GM19397 (cell line): ENCODE measurements around the gene FAM13A.

Experiments used
- ATAC-seq: cut with Tn5 transposase; IDR thresholded peaks from one replicate; pipeline ENCODE4 v1.9.1; 2021; ENCODE audit warnings: mild to moderate bottlenecking, moderate library complexity; ENCODE audit not compliant: unreplicated experiment

The FAM13A gene

GRCh38 chr4:88792821-88793220, 264.2 kb downstream of the FAM13A start:
- ATAC-seq: no peak

DNA sequence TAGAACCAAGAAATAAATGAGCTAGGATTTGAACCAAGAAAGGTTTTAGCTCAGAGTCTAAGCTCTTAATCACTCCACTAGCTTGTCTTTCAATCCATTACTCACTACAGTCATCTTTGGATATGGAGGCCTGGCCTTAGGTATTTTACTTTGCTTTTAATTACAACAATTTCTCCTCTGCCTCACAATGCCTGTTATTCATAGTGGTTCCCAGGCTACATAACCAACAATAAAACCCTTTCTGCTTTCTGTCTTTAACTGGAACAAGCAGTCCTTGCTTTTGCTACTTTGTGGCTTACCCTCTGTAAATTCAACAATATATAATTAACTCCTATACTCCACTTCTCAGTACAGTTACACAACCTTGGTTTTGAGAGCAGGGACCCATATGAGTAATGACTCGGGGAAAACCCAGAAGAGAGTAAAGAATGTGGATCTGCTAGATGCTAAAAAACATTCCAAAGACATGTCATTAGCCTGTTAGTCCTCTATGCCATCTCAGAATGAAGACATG, 264.7 kb downstream of the FAM13A start:
- no peak for ATAC-seq

- ATAC-seq: no peak
Observed at GRCh38 chr4:88791274-88791673, 265.7 kb downstream of the FAM13A start.

DNA sequence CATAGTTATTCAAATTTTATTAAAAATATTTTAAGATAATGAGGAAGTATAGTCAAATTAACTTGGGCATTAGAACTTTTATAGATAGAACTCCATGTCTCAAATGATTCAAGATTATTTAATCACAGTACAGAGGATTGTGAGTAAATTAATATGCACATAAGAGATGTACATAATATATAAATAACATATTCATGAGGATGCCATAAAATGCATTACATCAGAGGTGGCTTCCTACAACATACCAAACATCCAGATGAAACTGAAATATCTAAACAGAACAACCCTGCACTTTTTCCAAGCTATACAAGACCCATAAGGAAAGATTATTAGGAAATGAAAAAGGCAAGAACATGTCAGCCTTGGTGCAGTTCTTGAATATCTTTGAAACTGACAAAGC, 268.1 kb downstream of the FAM13A start:
- no peak for ATAC-seq

DNA sequence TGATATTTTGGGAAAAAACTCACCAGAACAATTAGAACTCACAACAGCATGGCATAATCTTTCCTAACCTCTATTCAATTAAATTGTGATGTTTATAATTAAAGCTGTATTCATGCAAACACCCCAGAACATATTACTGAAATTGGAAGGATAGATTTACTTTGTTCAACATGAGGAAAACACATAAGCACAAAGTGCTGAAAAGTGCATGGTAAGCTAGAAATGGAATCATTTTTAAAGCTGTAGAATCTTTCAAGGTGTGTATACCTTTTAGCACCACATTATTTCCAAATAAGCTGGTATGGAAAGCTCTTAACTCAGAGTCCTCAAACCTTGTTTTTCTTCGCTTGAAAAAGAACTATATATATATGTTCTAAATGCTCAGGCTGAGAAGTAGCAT, 268.6 kb downstream of the FAM13A start:
- ATAC-seq: no peak

DNA sequence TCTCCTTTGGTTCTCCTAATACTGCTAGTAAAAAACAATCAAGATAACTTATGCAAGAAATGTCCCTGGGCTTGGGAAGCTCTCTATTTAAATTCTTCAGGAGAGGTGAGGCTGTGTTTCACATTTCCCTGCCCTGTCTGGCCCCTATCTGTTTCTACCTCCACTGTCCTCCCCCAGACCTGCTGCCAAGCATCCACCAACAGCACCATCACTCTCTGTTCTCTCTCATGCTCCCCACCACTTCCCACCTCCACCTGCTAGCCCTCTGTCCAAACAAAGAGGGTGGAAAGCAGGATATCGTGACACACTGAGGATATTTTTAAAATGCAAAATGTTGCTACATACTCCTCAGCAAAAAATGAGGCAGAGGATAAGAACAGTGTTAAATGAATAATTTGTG, 271.0 kb downstream of the FAM13A start:
- ATAC-seq: no peak

DNA sequence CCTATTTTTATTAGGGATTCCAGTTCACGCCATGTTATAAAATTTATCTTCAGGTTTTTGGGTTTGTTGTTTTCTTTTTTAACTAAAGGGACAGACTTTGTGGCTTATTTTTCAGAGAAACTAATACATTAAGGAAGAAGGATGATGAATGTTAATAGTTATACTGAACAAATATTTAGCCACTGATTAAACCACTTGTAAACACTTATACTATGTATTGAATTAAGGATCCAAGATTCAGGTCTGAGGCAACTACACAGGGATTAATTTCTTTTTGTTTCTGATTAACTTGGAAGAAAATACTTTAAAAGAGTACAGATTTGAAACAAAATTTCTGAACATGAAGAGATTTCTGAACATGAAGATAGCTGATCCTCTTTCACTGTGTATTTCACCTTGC, 276.6 kb downstream of the FAM13A start:
- ATAC-seq: no peak

- ATAC-seq: no peak
Observed at GRCh38 chr4:88779431-88779830, 277.6 kb downstream of the FAM13A start.

GRCh38 chr4:88775529-88775928, 281.5 kb downstream of the FAM13A start:
- ATAC-seq: no peak

DNA sequence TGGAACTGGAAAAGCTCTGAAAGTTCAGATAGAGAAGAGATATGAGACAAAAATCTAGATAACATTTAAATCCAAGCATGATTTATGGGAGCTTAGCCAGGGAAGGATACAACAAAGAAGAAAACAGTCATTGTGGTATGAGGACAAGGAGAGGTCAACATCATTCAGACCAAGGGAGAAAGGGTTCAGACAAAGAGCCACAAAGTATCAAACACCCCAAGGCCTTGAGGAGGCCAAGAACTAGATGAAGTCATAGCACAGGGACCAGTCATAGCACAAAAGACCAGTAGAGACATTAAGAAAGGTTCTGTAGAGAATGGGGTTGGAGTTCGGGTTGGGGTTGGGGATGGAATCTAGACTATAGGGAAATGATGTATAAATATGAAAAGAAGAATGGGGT, 282.0 kb downstream of the FAM13A start:
- no peak for ATAC-seq

GRCh38 chr4:88771883-88772450, 285.0 kb downstream of the FAM13A start:
- ATAC-seq: no peak

- no peak for ATAC-seq
Observed at GRCh38 chr4:88765729-88766128, 291.3 kb downstream of the FAM13A start.

GRCh38 chr4:88763075-88763474, 293.9 kb downstream of the FAM13A start:
- ATAC-seq: no peak

DNA sequence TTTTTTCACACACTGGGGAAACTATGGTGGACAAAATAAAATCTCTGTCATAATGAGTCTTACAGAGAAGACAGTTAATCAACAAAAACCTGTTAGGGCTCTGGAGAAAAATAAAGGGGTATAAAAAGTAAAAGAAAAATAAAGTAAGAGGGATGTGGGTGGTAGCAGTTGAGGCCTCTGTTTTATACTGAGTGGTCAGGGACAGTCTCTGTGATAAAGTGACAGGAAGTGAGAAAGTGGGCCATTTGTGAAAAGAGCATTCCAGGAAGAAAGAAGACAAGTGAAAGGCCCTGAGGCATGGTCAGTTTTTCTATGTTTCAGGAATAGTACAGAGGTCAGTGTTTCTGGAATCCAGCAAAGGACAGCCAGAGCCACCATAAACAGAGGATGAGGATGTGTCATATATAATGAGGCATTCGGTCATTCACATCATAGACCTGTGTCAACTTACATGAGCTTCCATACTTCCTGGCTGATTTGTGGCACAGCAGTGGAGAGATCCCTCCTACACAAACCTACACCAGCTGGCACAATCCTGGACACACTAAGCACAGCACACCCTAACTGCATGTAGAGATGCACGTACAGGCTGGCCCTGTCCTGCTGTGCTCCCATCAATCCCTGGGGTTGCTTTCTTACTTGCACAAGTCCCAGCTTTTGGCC, 295.0 kb downstream of the FAM13A start:
- no peak for ATAC-seq

GRCh38 chr4:88761342-88761741, 295.6 kb downstream of the FAM13A start:
- no peak for ATAC-seq

GRCh38 chr4:88759895-88760290, 297.1 kb downstream of the FAM13A start:
- no peak for ATAC-seq

- ATAC-seq: no peak
Observed at GRCh38 chr4:88759039-88759894, 297.7 kb downstream of the FAM13A start.

- no peak for ATAC-seq
Observed at GRCh38 chr4:88758264-88758663, 298.7 kb downstream of the FAM13A start.

DNA sequence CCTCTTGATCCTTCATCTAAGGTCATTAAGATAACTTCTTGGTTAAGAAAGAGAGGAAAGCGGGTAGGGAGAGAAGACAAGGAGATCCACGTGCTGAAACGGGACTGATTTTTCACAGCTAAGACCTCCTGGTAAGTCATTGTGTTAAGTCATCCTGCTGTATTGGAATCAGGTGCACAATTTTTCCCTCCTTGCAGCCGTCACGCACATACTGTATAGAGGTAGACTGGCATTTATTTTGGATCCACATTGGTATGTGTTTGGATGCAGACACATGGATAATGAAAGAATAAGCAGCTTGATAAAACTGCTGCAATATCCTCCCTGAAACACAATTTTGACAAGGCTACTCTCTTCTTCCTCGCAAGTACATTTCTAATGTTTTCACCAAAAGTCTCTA, 299.2 kb downstream of the FAM13A start:
- no peak for ATAC-seq

DNA sequence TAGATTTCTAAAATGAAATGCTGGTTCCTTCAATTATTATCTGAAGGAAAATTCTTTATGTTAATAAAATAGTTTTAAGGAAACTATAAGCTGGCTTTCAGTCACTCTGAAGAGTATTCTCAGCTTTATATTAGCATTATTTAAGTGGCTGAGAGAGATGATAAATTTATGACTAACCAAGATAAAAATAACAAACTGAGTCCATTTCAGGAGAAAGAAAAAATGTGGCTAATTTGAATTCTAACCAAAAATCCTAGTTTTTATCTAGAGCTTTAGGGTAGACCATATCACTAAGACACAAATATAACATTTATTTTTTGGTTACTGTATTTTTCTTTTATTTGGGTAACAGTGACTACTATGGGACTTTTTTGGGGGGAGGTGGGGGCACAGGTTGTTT, 299.9 kb downstream of the FAM13A start:
- no peak for ATAC-seq

DNA sequence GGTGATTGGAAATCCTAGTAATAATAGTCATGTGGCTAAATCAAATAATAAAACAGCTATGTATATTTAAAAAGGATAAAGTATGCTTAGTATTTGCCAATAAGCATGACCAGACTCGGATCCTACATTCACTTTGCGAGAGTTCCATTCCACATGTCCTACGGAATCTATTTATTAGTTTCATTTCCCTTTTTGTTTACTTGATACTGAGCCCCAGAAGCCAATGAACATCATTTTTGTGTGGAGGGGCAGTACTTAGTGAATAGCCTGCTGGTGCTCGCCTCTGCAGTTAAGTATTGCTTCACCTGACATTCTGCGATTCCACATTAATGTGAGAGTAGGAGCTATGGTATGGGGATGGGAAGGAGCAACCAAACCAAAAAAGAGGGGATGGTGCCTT, 300.8 kb downstream of the FAM13A start:
- ATAC-seq: no peak

- no peak for ATAC-seq
Observed at GRCh38 chr4:88755454-88755853, 301.5 kb downstream of the FAM13A start.
